HG02610 (cell line): ENCODE measurements around the gene SNORC.

ENCODE experiments used
- ATAC-seq: cut with Tn5 transposase; IDR thresholded peaks from one replicate; pipeline ENCODE4 v1.9.1; 2021; ENCODE audit warnings: mild to moderate bottlenecking, moderate library complexity; ENCODE audit not compliant: unreplicated experiment

The SNORC gene

GRCh38 chr2:232882085-232882484 lies 12.0 kb downstream of the SNORC start:
- ATAC-seq: no peak

- no peak for ATAC-seq
Observed at GRCh38 chr2:232882505-232883115, 12.5 kb downstream of the SNORC start.

GRCh38 chr2:232883116-232883721 lies 13.2 kb downstream of the SNORC start:
- no peak for ATAC-seq

GRCh38 chr2:232884001-232884421 lies 13.9 kb downstream of the SNORC start:
- ATAC-seq: no peak

- ATAC-seq: no peak
Observed at GRCh38 chr2:232884549-232885263, 14.6 kb downstream of the SNORC start.

GRCh38 chr2:232885264-232885961 lies 15.3 kb downstream of the SNORC start:
- no peak for ATAC-seq

GRCh38 chr2:232886176-232886575 lies 16.1 kb downstream of the SNORC start:
- ATAC-seq: no peak

GRCh38 chr2:232886632-232887031 lies 16.6 kb downstream of the SNORC start:
- ATAC-seq: no peak

- ATAC-seq: no peak
Observed at GRCh38 chr2:232887171-232887850, 17.2 kb downstream of the SNORC start.

- no peak for ATAC-seq
Observed at GRCh38 chr2:232888099-232888836, 18.2 kb downstream of the SNORC start.

GRCh38 chr2:232888839-232889529 lies 18.9 kb downstream of the SNORC start:
- no peak for ATAC-seq

GRCh38 chr2:232889876-232890401 lies 19.9 kb downstream of the SNORC start:
- ATAC-seq: no peak

GRCh38 chr2:232890536-232890895 lies 20.5 kb downstream of the SNORC start:
- no peak for ATAC-seq

GRCh38 chr2:232890896-232891601 lies 21.0 kb downstream of the SNORC start:
- ATAC-seq: no peak

- ATAC-seq: no peak
Observed at GRCh38 chr2:232891621-232892071, 21.6 kb downstream of the SNORC start.

GRCh38 chr2:232892221-232892620 lies 22.2 kb downstream of the SNORC start:
- no peak for ATAC-seq

- no peak for ATAC-seq
Observed at GRCh38 chr2:232892843-232893242, 22.8 kb downstream of the SNORC start.

GRCh38 chr2:232893834-232894233 lies 23.8 kb downstream of the SNORC start:
- ATAC-seq: no peak

- ATAC-seq: no peak
Observed at GRCh38 chr2:232894251-232894650, 24.2 kb downstream of the SNORC start.
